Loucy (cell line): ENCODE data around the gene TNFRSF14.

Source experiments
- EZH2phosphoT487 ChIP-seq: fragments of 200-600 bp; IDR thresholded peaks from 2 replicates; pipeline ENCODE4 v1.6.1; 2018; ENCODE audit warnings: antibody characterized with exemption, mild to moderate bottlenecking, moderate library complexity, borderline replicate concordance
- TF ChIP-seq, protein P1 (sequence below): fragments of 200-600 bp; sonication (generic); conservative IDR thresholded peaks from 2 replicates; pipeline ENCODE4 v1.5.1; 2014; ENCODE audit warnings: mild to moderate bottlenecking, antibody characterized with exemption, low read length

DNA sequence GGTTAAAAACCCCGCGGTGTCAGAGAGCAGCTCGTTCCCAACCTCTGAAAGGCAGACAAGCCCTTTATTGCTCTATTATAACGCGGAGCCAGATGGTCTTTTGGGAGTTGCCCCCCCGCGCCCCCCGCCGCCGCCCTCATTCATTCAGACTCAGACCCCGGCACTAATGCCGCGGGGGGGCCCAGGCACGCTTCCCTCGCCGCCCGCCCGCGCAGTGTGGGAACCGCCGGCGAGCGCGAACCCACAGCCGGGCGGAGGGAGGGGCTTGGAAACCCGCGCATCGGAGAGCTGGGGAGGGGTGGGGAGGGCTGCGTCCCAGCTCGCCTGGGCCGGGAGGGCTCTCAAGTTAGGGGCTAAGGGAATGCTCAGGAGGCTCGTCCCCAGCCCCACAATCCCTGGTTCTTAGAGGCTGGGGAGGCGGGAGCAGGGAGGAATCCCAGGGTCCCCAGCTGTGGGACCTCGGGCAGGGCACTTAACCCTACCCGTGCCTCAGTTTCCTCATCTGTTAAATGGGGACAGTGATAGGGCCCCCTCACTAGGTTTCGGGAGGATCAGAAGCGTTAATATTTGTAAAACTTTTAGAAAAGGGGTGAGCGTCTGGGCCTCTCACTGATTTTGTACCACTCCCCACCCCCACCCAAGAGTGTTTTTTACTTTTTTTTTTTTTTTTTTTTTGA lies 15.2 kb upstream of the TNFRSF14 start:
- TF ChIP-seq, protein P1, sequence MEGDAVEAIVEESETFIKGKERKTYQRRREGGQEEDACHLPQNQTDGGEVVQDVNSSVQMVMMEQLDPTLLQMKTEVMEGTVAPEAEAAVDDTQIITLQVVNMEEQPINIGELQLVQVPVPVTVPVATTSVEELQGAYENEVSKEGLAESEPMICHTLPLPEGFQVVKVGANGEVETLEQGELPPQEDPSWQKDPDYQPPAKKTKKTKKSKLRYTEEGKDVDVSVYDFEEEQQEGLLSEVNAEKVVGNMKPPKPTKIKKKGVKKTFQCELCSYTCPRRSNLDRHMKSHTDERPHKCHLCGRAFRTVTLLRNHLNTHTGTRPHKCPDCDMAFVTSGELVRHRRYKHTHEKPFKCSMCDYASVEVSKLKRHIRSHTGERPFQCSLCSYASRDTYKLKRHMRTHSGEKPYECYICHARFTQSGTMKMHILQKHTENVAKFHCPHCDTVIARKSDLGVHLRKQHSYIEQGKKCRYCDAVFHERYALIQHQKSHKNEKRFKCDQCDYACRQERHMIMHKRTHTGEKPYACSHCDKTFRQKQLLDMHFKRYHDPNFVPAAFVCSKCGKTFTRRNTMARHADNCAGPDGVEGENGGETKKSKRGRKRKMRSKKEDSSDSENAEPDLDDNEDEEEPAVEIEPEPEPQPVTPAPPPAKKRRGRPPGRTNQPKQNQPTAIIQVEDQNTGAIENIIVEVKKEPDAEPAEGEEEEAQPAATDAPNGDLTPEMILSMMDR: no peak
- no peak for TF ChIP-seq EZH2phosphoT487
